GM23338 (cell line): Measurements from ENCODE around the gene BAK1. TPM values are rescaled to one million over a fixed set of nuclear protein-coding genes. Genes with fewer than 3 reads are reported as not detected.

Experiments used
- ATAC-seq: fragments of 200-7000 bp; cut with Tn5 transposase; 3 replicates; pipeline ENCODE4 v1.9.1; 2020
- DNase-seq: peaks from one replicate; pipeline ENCODE4 v3.0.0-alpha.2; 2015; ENCODE audit warnings: low spot score
- H2AFZ ChIP-seq: fragments of 200-600 bp; sonication (generic); 2 replicates; pipeline ENCODE4 v1.8.0; 2016; ENCODE audit warnings: antibody characterized with exemption, mild to moderate bottlenecking, moderate library complexity
- H3F3A ChIP-seq: fragments of 200-600 bp; sonication (generic); replicated peaks from 2 replicates; pipeline ENCODE4 v1.8.0; 2017; ENCODE audit warnings: antibody characterized with exemption, mixed run types, low read depth
- H3K27ac ChIP-seq: fragments of 200-600 bp; sonication (generic); 2 replicates; pipeline ENCODE4 v1.6.1; 2016; ENCODE audit warnings: low read depth
- H3K27me3 ChIP-seq: fragments of 200-600 bp; sonication (generic); 2 replicates; pipeline ENCODE4 v1.8.0; 2016; ENCODE audit warnings: mild to moderate bottlenecking, mixed run types, moderate library complexity; ENCODE audit not compliant: insufficient read depth
- H3K36me3 ChIP-seq: fragments of 200-600 bp; sonication (generic); 2 replicates; pipeline ENCODE4 v1.8.0; 2016; ENCODE audit warnings: mild to moderate bottlenecking; ENCODE audit not compliant: insufficient read depth
- H3K4me1 ChIP-seq: fragments of 200-600 bp; sonication (generic); 2 replicates; pipeline ENCODE4 v1.8.0; 2016; ENCODE audit warnings: mild to moderate bottlenecking, moderate library complexity; ENCODE audit not compliant: insufficient read depth
- H3K4me2 ChIP-seq: fragments of 200-600 bp; sonication (generic); 2 replicates; pipeline ENCODE4 v1.7.1; 2017; ENCODE audit warnings: mixed run types
- H3K4me3 ChIP-seq: fragments of 200-600 bp; sonication (generic); 2 replicates; pipeline ENCODE4 v1.6.1; 2016; ENCODE audit warnings: mixed run types
- H3K79me2 ChIP-seq: fragments of 200-600 bp; sonication (generic); replicated peaks from 2 replicates; pipeline ENCODE4 v1.8.0; 2017; ENCODE audit warnings: mild to moderate bottlenecking; ENCODE audit not compliant: insufficient read depth
- H3K9me2 ChIP-seq: fragments of 200-600 bp; sonication (generic); 2 replicates; pipeline ENCODE4 v1.8.0; 2017; ENCODE audit not compliant: insufficient read depth
- H4K20me1 ChIP-seq: fragments of 200-600 bp; sonication (generic); replicated peaks from 2 replicates; pipeline ENCODE4 v1.8.0; 2017; ENCODE audit warnings: mild to moderate bottlenecking; ENCODE audit not compliant: insufficient read depth
- H3K27ac Mint-ChIP-seq: 2 replicates; pipeline ENCODE4 v1.8.0; 2020; ENCODE audit warnings: inconsistent platforms, mild to moderate bottlenecking, moderate library complexity, mixed read lengths
- H3K27me3 Mint-ChIP-seq: 3 replicates; pipeline ENCODE4 v1.8.0; 2022; ENCODE audit warnings: low read depth, mild to moderate bottlenecking, moderate library complexity, mixed read lengths, inconsistent platforms; ENCODE audit not compliant: insufficient read depth, poor library complexity
- H3K36me3 Mint-ChIP-seq: 3 replicates; pipeline ENCODE4 v1.8.0; 2021; ENCODE audit warnings: low read depth, mild to moderate bottlenecking, inconsistent platforms, moderate library complexity, mixed read lengths
- H3K4me1 Mint-ChIP-seq: 3 replicates; pipeline ENCODE4 v1.8.0; 2020; ENCODE audit warnings: mild to moderate bottlenecking, inconsistent platforms, mixed read lengths
- H3K4me3 Mint-ChIP-seq: 3 replicates; pipeline ENCODE4 v1.8.0; 2021; ENCODE audit warnings: moderate library complexity, mild to moderate bottlenecking, inconsistent platforms, mixed read lengths
- H3K9me3 Mint-ChIP-seq: 3 replicates; pipeline ENCODE4 v1.8.0; 2020; ENCODE audit warnings: moderate library complexity, mild to moderate bottlenecking, inconsistent platforms, mixed read lengths
- CREB1 ChIP-seq: fragments of 250-450 bp; sonication (Bioruptor Pico); IDR thresholded peaks from 2 replicates; pipeline ENCODE4 v1.5.0; 2020; ENCODE audit warnings: low read depth, mild to moderate bottlenecking, moderate library complexity
- CTCF ChIP-seq, 2 experiments: fragments of 200-600 bp in 1 of 2; sonication (generic) in 1 of 2; conservative IDR thresholded peaks; 2 replicates each; pipeline versions ENCODE4 v1.5.1 to v1.6.1; 2016 to 2017; ENCODE audit warnings: antibody characterized with exemption in 2 of 2, low read depth in 2 of 2, mild to moderate bottlenecking in 2 of 2, moderate library complexity in 1 of 2
- ETS1 ChIP-seq: IDR thresholded peaks from 2 replicates; pipeline ENCODE4 v1.6.1; 2016; ENCODE audit warnings: antibody characterized with exemption
- EZH2 ChIP-seq: fragments of 200-600 bp; sonication (generic); IDR thresholded peaks from one replicate; pipeline ENCODE4 v1.8.0; 2017; ENCODE audit warnings: antibody characterized with exemption, mild to moderate bottlenecking, low read depth; ENCODE audit not compliant: unreplicated experiment
- JUNB ChIP-seq: IDR thresholded peaks from one replicate; pipeline ENCODE4 v1.6.1; 2016; ENCODE audit warnings: antibody characterized with exemption; ENCODE audit not compliant: unreplicated experiment
- NANOG ChIP-seq: IDR thresholded peaks from 2 replicates; pipeline ENCODE4 v1.6.1; 2016; ENCODE audit warnings: antibody characterized with exemption, borderline replicate concordance
- POLR2AphosphoS5 ChIP-seq: IDR thresholded peaks from 2 replicates; pipeline ENCODE4 v1.6.1; 2016; ENCODE audit warnings: antibody characterized with exemption, low read depth
- REST ChIP-seq: IDR thresholded peaks from one replicate; pipeline ENCODE4 v1.6.1; 2018; ENCODE audit warnings: antibody characterized with exemption; ENCODE audit not compliant: unreplicated experiment
- STAT1 ChIP-seq: IDR thresholded peaks from one replicate; pipeline ENCODE4 v1.6.1; 2016; ENCODE audit warnings: antibody characterized with exemption; ENCODE audit not compliant: unreplicated experiment
- ZNF114 ChIP-seq: fragments of 250-450 bp; sonication (Bioruptor Pico); IDR thresholded peaks from 2 replicates; pipeline ENCODE4 v1.5.0; 2020; ENCODE audit warnings: mild to moderate bottlenecking, moderate library complexity
- ZNF462 ChIP-seq: fragments of 250-450 bp; sonication (Bioruptor Pico); IDR thresholded peaks from 2 replicates; pipeline ENCODE4 v1.5.0; 2020; ENCODE audit warnings: mild to moderate bottlenecking, moderate library complexity
- polyA plus RNA-seq: library from polyadenylated mRNA; unstranded; fragments of >200 nt; fragmentation: Nextera tagmentation; extraction: Ambion mirVana; gene quantifications from 2 replicates; pipeline ENCODE4 v1.2.1, GENCODE V29; 2016
- total RNA-seq: library from RNA; depleted of rRNA; stranded (reverse); fragments of >200 nt; shearing (Covaris generic); gene quantifications from 2 replicates; pipeline ENCODE4 v1.2.3, GENCODE V29; 2014

The BAK1 gene
- total and polyA plus RNA-seq, 2 experiments from 2014 or later, result 22.2 to 45.0 TPM

GRCh38 chr6:33568826-33569570 lies 11.1 kb downstream of the BAK1 start:
- Mint-ChIP-seq H3K27me3 (peaks cover 21% of the 10 kb centered on the region), H3K4me1 (peaks cover 12% of the 10 kb centered on the region), H3K9me3 (no peaks in the 10 kb centered on the region), H3K36me3 (0 out of 3 replicates have a peak, but pooled peaks cover 2% of the 10 kb centered on the region), H3K27ac (no peak overlapping the region), H3K4me3 (0 out of 3 replicates have a peak overlapping the region, but pooled peaks have one; percentile 9)
- Histone ChIP-seq H3F3A (no peaks in the 10 kb centered on the region), H3K27ac (no peak overlapping the region), H4K20me1 (no peaks in the 10 kb centered on the region), H3K4me3 (no peak overlapping the region), H3K9me2 (no peaks in the 10 kb centered on the region), H2AFZ (no peak overlapping the region), H3K36me3 (no peaks in the 10 kb centered on the region), H3K79me2 (no peaks in the 10 kb centered on the region), H3K27me3 (no peaks in the 10 kb centered on the region), H3K4me2 (no peak overlapping the region), H3K4me1 (peaks cover 12% of the 10 kb centered on the region)
- no peak for TF ChIP-seq POLR2AphosphoS5
- no peak for TF ChIP-seq NANOG
- no peak for TF ChIP-seq JUNB
- no peak for TF ChIP-seq ZNF462 (CRISPR knock-in tag)
- no peak for TF ChIP-seq STAT1
- no peak for TF ChIP-seq EZH2
- TF ChIP-seq REST, result no peak
- TF ChIP-seq ETS1, result no peak
- TF ChIP-seq CREB1, result no peak
- TF ChIP-seq CTCF (conservative IDR thresholded peaks at IDR 0.05; ENCODE audit: low read depth in 2 of 2), result no peak
- no peak for TF ChIP-seq ZNF114
- no peak for DNase-seq
- ATAC-seq, result no peak
